Measurements from ENCODE around the gene ZDHHC13.

GRCh38 chr11:19176629-19177186 lies 59.7 kb downstream of the ZDHHC13 start:
- TF ChIP-seq CTCF (IDR thresholded peaks at IDR 0.05 in 8 of 11, conservative IDR thresholded peaks at IDR 0.05 in 3 of 11) (no peak), POLR2A (IDR thresholded peaks at IDR 0.05) (no peak), POLR2AphosphoS5 (IDR thresholded peaks at IDR 0.05) (no peak)

All from spleen (tissue), 7 donors.